GM18519 (cell line): ENCODE measurements around the gene IZUMO2.

Experiments used
- ATAC-seq: cut with Tn5 transposase; IDR thresholded peaks from one replicate; pipeline ENCODE4 v1.9.1; 2021; ENCODE audit warnings: mild to moderate bottlenecking, moderate library complexity; ENCODE audit not compliant: unreplicated experiment, low FRiP score

IZUMO2 gene

DNA sequence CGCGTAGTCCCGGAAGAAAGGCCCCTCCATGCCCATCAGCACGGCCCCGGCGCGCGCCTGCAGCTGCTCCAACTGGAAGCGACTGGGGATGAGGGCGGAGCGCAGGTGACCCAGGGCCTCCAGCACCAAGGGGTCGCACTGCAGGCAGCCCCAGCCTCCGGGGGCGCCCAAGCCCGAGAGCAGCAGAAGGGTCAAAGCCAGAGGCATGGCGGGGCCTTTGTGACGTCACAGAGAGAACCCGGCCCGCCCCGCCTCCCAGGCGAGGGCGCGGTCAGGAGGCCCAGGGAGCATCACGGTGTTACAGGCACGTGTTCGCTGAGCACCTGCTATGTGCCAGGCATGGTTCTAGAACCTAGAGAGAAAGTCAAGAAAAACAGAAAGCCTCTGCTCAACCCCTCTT, at the start of gene IZUMO2:
TSS of gene IZUMO2 (minus strand) at position 294 of the 400 bp plus-strand sequence. CDS start at position 207, 87 bp downstream.
- ATAC-seq: no peak

GRCh38 chr19:50210425-50210824, 47.3 kb upstream of the IZUMO2 start:
- no peak for ATAC-seq

DNA sequence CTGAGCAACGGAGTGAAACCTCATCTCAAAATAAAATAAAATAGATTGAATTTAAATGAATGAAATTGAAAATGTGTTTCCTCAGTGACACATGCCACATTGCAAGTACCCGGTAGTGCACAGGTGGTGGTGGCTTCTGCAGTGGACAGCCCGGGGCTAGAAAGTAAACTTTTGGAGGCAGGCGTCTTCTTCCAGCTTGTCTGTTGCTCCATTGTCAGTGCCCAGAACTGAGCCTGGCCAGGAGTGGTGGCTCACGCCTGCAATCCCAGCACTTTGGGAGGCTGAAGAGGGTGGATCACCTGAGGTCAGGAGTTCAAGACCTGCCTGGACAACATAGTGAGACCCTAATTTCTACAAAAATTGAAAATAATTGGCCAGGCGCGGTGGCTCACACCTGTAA, 46.0 kb upstream of the IZUMO2 start:
- no peak for ATAC-seq

- no peak for ATAC-seq
Observed at GRCh38 chr19:50207730-50208129, 44.6 kb upstream of the IZUMO2 start.

- ATAC-seq: no peak
Observed at GRCh38 chr19:50206191-50206590, 43.1 kb upstream of the IZUMO2 start.

GRCh38 chr19:50205681-50206138, 42.6 kb upstream of the IZUMO2 start:
- no peak for ATAC-seq

DNA sequence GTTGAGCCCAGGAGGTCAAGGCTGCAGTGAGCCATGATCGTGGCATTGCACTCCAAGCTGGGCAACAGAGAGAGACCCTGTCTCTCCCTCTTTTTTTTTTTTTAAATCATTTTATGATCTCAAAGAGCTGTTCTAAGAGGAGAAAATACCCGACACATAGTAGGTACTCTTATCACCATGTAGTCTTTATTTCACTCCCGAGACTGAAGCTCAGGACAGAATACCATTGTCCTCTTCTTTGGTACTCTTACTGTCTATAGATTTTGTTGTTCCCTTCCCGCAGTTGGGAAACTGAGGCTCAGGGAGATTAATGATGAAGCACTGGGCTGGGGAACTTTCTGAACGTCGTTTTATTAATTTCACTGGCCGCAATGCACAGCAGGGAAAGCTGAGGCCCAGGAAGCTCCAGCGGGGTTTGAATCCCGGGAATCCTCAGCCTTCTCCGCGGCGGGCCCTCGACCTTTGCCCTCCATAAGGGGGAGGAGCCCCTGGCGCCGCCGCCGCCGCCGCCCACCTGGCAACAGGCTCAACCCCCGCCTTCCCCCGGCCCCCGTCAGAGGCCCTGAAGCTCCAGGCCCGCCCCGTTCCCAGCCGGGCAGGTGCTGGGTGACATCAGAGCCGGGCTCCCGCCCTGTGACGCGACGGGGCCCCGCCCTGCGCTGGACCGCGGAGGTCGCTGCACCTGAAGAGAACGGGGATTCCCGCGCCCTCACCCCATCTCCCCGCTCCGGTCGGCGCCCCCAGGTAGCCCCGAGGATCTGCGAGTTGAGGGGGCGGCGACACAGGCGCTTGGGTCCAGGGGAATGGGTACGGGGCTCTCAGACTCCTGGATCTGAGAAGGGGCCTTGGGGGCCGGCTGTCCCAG, 42.0 kb upstream of the IZUMO2 start:
- ATAC-seq: no peak

DNA sequence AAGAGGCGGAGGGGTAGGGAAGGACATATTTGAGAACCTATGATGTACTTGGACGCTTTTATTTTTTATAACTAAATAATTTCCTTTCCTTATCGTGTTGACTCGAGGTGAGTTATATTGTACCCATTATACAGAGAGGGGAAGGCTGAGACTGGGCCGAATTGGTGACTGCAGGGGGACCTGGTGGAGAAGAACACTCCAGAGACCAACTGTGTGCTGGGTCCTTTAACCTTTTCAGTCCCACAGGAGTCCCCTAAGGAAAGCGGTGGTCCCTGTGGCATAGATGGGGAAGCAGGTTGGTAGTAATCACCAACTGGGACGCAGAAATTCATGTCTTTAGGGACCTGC, 41.0 kb upstream of the IZUMO2 start:
- no peak for ATAC-seq

DNA sequence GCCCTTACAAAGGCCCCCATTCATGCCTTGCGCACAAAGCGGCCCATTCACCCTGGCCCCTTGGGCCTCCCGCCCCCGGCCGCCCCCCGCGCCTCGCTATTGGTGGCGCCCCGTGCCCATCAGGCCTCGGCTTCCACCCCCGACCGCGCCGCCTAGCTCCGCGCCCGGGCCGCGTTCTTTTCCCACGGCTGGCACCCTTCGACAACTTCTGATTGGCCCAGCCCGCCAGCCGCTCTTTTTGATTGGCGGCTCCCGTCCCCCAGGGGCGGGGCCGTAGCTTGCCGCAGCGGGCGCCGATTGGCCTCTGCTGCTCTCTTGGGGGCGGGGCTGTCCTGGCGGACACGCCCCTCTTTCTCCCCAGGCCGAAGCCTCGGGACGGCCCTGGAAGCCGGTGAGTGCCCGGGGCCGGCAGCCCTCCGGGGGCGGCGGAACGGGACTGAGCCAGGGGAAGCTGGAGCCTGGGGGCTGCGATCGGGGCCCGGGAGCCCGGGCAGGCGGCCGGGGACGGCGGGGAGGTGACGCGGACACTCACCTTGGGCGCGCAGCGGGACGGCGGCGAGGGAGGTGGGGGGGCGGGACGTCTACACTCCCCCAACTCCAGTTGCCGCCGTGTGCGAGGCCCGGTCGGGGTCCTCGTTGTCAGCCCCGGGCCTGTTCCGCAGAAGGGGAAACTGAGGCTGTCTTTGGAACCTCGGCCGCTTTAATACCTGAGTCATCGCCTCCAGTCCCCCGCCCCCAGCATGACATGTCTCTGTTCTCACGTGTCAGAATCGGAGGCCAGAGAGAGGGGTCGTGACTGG, 40.4 kb upstream of the IZUMO2 start, which contains the start of gene MYH14:
TSS of gene MYH14 (plus strand) at position 342 of the 800 bp plus-strand sequence. CDS start 6,744 bp downstream, outside the sequence.
- ATAC-seq: no peak

GRCh38 chr19:50202962-50203280, 39.8 kb upstream of the IZUMO2 start:
- ATAC-seq: no peak

- ATAC-seq: no peak
Observed at GRCh38 chr19:50202386-50202785, 39.3 kb upstream of the IZUMO2 start.

- no peak for ATAC-seq
Observed at GRCh38 chr19:50199259-50199555, 36.1 kb upstream of the IZUMO2 start.

- ATAC-seq: no peak
Observed at GRCh38 chr19:50198431-50199258, 35.6 kb upstream of the IZUMO2 start.

GRCh38 chr19:50197348-50197747, 34.3 kb upstream of the IZUMO2 start:
- ATAC-seq: no peak

- no peak for ATAC-seq
Observed at GRCh38 chr19:50196322-50196932, 33.3 kb upstream of the IZUMO2 start.

DNA sequence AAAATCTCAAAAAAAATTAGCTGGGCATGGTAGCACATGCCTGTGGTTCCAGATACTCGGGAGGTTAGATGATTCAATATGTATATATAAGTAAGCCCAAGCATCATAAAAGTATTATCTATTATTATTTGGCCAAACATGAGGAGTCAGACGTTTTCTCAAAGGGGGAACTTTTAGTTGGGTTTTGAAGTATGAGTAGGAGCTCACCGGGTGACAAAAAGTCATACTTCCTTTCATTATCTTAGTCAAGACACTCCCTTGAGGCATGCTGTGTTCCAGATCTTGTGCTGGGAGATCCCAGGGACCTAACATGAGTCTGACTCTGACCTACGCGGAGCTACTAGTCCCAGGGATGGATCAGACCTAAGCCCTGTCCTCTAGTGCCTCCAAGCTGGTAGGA, 32.1 kb upstream of the IZUMO2 start:
- ATAC-seq: no peak

GRCh38 chr19:50192463-50193211, 29.6 kb upstream of the IZUMO2 start:
- no peak for ATAC-seq

DNA sequence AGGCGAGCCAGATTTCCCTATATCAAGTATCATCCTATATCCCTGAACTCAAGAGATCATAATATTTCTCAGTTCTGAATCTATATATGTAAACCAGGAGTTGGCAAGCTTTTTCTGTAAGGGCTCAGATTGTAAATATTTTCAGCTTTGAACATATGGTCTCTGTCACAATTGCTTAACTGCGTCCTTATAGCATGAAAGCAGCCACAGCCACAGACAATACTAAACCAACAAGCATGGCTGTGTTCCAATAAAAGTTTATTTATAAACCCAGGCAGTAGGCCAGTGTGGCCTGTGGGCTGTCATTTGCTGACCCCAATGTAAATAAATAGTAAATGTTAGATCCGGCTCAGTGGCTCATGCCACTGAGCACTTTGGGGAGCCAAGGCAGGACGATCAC, 28.1 kb upstream of the IZUMO2 start:
- no peak for ATAC-seq

DNA sequence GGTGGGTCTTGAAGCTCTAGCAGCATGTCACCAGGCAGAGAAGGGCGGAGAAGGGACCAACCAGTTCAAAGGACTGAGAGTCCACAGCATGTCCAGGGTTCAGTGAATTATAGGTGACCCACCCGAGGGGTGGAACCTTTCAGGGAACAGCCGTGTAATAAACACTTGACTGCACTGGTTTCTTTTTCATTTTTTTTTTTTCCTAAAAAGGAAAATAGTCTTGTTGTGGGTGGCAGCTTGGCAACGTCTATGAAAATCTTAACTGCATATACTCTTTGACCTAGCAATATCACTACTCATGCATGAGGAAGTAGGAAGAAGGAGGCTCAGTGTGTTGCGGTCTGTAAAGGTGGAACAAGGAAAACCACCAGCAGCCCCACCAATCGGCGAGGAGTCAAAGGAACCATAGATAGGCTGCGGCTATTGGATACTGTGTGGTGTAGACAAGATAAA, 27.4 kb upstream of the IZUMO2 start:
- no peak for ATAC-seq

GRCh38 chr19:50189331-50189730, 26.2 kb upstream of the IZUMO2 start:
- ATAC-seq: no peak
